CD4-positive, alpha-beta T cell (primary cell): ENCODE data around the gene SH3RF3. TPM values are rescaled to one million over a fixed set of nuclear protein-coding genes. Genes with fewer than 3 reads are reported as not detected.

Source experiments
- ATAC-seq: fragments of 200-7000 bp; cut with Tn5 transposase; one replicate; pipeline ENCODE4 v1.10.0; 2022; ENCODE audit warnings: mild to moderate bottlenecking; ENCODE audit not compliant: poor library complexity
- CTCF ChIA-PET: fragments of 350-600 bp; sonication (Branson Sonifier 250); formaldehyde crosslinking; loops from one replicate; lab custom pipeline; 2021; ENCODE audit warnings: antibody characterized with exemption, inconsistent platforms; lab: Charles Lee
- POLR2A ChIA-PET: fragments of 350-600 bp; sonication (Branson Sonifier 250); formaldehyde crosslinking; loops from one replicate; lab custom pipeline; 2021; ENCODE audit warnings: antibody characterized with exemption, inconsistent platforms; lab: Charles Lee
- DNase-seq, 14 experiments: peaks; one replicate each; pipeline ENCODE4 v3.0.0-alpha.2; 2013 to 2020; ENCODE audit warnings: mixed read lengths in 2 of 14
- H3K27ac ChIP-seq, 2 donors: one replicate each; pipeline versions ENCODE4 v1.5.1 to v1.7.0; 2013; ENCODE audit warnings: low read length in 2 of 2, low read depth in 1 of 2, mild to moderate bottlenecking in 1 of 2
- H3K27me3 ChIP-seq, 2 experiments: 1 replicate in 1 of 2; 2 replicates in 1 of 2; pipeline versions ENCODE4 v1.6.1 to v1.7.0; 2013; ENCODE audit warnings: low read length in 2 of 2, control low read depth in 1 of 2, mild to moderate bottlenecking in 1 of 2, moderate library complexity in 1 of 2; ENCODE audit not compliant: insufficient read depth in 2 of 2, control insufficient read depth in 1 of 2
- H3K36me3 ChIP-seq: one replicate; pipeline ENCODE4 v1.6.1; 2013; ENCODE audit warnings: low read length, control low read depth; ENCODE audit not compliant: insufficient read depth
- H3K4me1 ChIP-seq: one replicate; pipeline ENCODE4 v1.6.1; 2013; ENCODE audit warnings: low read length, control low read depth; ENCODE audit not compliant: insufficient read depth
- H3K4me3 ChIP-seq: one replicate; pipeline ENCODE4 v1.5.1; 2013; ENCODE audit warnings: mild to moderate bottlenecking, low read length, moderate library complexity
- H3K9me3 ChIP-seq, 2 experiments: 1 replicate in 1 of 2; 2 replicates in 1 of 2; pipeline versions ENCODE4 v1.6.1 to v1.7.0; 2013; ENCODE audit warnings: low read length in 2 of 2, mild to moderate bottlenecking in 2 of 2, control low read depth in 1 of 2, moderate library complexity in 1 of 2; ENCODE audit not compliant: control insufficient read depth in 1 of 2, insufficient read depth in 1 of 2
- H3K27ac Mint-ChIP-seq: one replicate; pipeline ENCODE4 v1.8.0; 2020; ENCODE audit warnings: mixed read lengths
- H3K27me3 Mint-ChIP-seq: one replicate; pipeline ENCODE4 v1.8.0; 2021; ENCODE audit warnings: mixed read lengths
- H3K36me3 Mint-ChIP-seq: one replicate; pipeline ENCODE4 v1.8.0; 2021; ENCODE audit warnings: low read depth, mixed read lengths
- H3K4me1 Mint-ChIP-seq: one replicate; pipeline ENCODE4 v1.8.0; 2021; ENCODE audit warnings: low read depth, mixed read lengths
- H3K4me3 Mint-ChIP-seq: one replicate; pipeline ENCODE4 v1.8.0; 2020; ENCODE audit warnings: mild to moderate bottlenecking, mixed read lengths
- H3K9me3 Mint-ChIP-seq: one replicate; pipeline ENCODE4 v1.8.0; 2020; ENCODE audit warnings: mixed read lengths
- CTCF ChIP-seq: fragments of 200-600 bp; IDR thresholded peaks from one replicate; pipeline ENCODE4 v1.8.0; 2022; ENCODE audit warnings: antibody characterized with exemption, mild to moderate bottlenecking
- intact Hi-C, 2 experiments: fragments of 100-400 bp; cut with DNase I in 1 of 2; cut with micrococcal nuclease in 1 of 2; formaldehyde crosslinking; loops; one replicate each; pipeline versions ENCODE4 v1.15.1 to v1.9.0; 2023 to 2025; cut with DNase I, micrococcal nuclease
- total RNA-seq, 174 experiments: library from RNA in 2 of 174; stranded (reverse) in 2 of 174; gene quantifications; one replicate each; pipeline ENCODE4 v1.2.3 and lab custom pipeline; 2021 to 2026

SH3RF3 gene
- total RNA-seq, 2 experiments from 2014 or later = 5.2 to 5.9 TPM

GRCh38 chr2:109353806-109354745 lies 225.1 kb downstream of the SH3RF3 start:
- CTCF ChIA-PET = no interaction called here

GRCh38 chr2:109355192-109355843 lies 226.3 kb downstream of the SH3RF3 start:
- ATAC-seq = no peak
- Mint-ChIP-seq H3K27me3 (no peaks in the 10 kb centered on the region), H3K27ac (no peak overlapping the region), H3K4me1 (peaks cover 16% of the 10 kb centered on the region), H3K9me3 (peaks cover 3% of the 10 kb centered on the region), H3K4me3 (no peak overlapping the region), H3K36me3 (peaks cover 5% of the 10 kb centered on the region)
- CTCF ChIA-PET = no interaction called here
- DNase-seq = no peak
- Histone ChIP-seq H3K4me3 (no peak overlapping the region), H3K9me3 (peaks cover 0 to 11% of the 10 kb centered on the region in 2 experiments), H3K27me3 (no peaks in the 10 kb centered on the region), H3K27ac (no peak overlapping the region), H3K36me3 (no peaks in the 10 kb centered on the region), H3K4me1 (peaks cover 9% of the 10 kb centered on the region)
- TF ChIP-seq CTCF = no peak
- POLR2A ChIA-PET = no interaction called here
- intact Hi-C loops = no loop called here

More at GRCh38 chr2:109353806-109354745, 225.1 kb downstream of the SH3RF3 start:
- no peak for ATAC-seq
- H3K9me3 Mint-ChIP-seq = peaks cover 3% of the 10 kb centered on the region
- no peak overlapping the region for H3K4me3 Mint-ChIP-seq
- H3K27me3 Mint-ChIP-seq = no peaks in the 10 kb centered on the region
- H3K4me1 Mint-ChIP-seq = peaks cover 29% of the 10 kb centered on the region
- Histone ChIP-seq H3K27me3 (no peaks in the 10 kb centered on the region), H3K36me3 (no peaks in the 10 kb centered on the region), H3K9me3 (peaks cover 0 to 11% of the 10 kb centered on the region in 2 experiments), H3K4me1 (peaks cover 21% of the 10 kb centered on the region), H3K27ac (no peak overlapping the region), H3K4me3 (no peak overlapping the region)
- intact Hi-C loops = no loop called here
- H3K27ac Mint-ChIP-seq = no peak overlapping the region
- POLR2A ChIA-PET = no interaction called here
- H3K36me3 Mint-ChIP-seq = peaks cover 5% of the 10 kb centered on the region
- no peak for TF ChIP-seq CTCF
- no peak for DNase-seq

- H3K4me3 Mint-ChIP-seq = no peak overlapping the region
- peaks cover 6% of the 10 kb centered on the region for H3K9me3 Mint-ChIP-seq
- H3K27ac ChIP-seq = no peak overlapping the region
- no peak overlapping the region for H3K27ac Mint-ChIP-seq
- ATAC-seq = no peak
- TF ChIP-seq CTCF = no peak
- intact Hi-C loops = no loop called here
- H3K4me1 ChIP-seq = no peaks in the 10 kb centered on the region
- no peak overlapping the region for H3K4me3 ChIP-seq
- CTCF ChIA-PET = no interaction called here
- POLR2A ChIA-PET = no interaction called here
- H3K9me3 ChIP-seq = peaks cover 0 to 11% of the 10 kb centered on the region in 2 experiments
- peaks cover 5% of the 10 kb centered on the region for H3K36me3 Mint-ChIP-seq
- DNase-seq = no peak
- no peaks in the 10 kb centered on the region for H3K36me3 ChIP-seq
- H3K4me1 Mint-ChIP-seq = peaks cover 5% of the 10 kb centered on the region
- H3K27me3 ChIP-seq = no peaks in the 10 kb centered on the region
- H3K27me3 Mint-ChIP-seq = no peaks in the 10 kb centered on the region
These were observed 227.5 kb downstream of the SH3RF3 start for GRCh38 chr2:109356324-109357035.
